SU-DHL-6 (cell line): ENCODE measurements around the gene SMTNL2.

Experiments
- H2AFZ ChIP-seq: fragments of 200-600 bp; sonication (generic); 2 replicates; pipeline ENCODE4 v1.6.1; 2014; ENCODE audit warnings: low read depth, mild to moderate bottlenecking, moderate library complexity, mixed read lengths, antibody characterized with exemption, low read length; ENCODE audit not compliant: severe bottlenecking
- H3F3A ChIP-seq: fragments of 200-600 bp; shearing (Covaris generic); 2 replicates; pipeline ENCODE4 v1.6.0; 2016; ENCODE audit warnings: antibody characterized with exemption, mild to moderate bottlenecking; ENCODE audit not compliant: insufficient read depth
- H3K27ac ChIP-seq: fragments of 200-600 bp; sonication (generic); 2 replicates; pipeline ENCODE4 v1.5.1; 2016; ENCODE audit warnings: low read depth, mild to moderate bottlenecking, low read length, moderate library complexity, mixed read lengths
- H3K27me3 ChIP-seq: fragments of 200-600 bp; sonication (generic), shearing (Covaris generic); 2 replicates; pipeline ENCODE4 v1.6.0; 2014; ENCODE audit warnings: mild to moderate bottlenecking, low read length
- H3K36me3 ChIP-seq: fragments of 200-600 bp; sonication (generic); 2 replicates; pipeline ENCODE4 v1.6.1; 2014; ENCODE audit warnings: mild to moderate bottlenecking, low read length, mixed read lengths
- H3K4me2 ChIP-seq: fragments of 300-600, 200-600 bp; shearing (Covaris generic), sonication (generic); 2 replicates; pipeline ENCODE4 v1.6.0; 2014; ENCODE audit warnings: low read length, low read depth, mild to moderate bottlenecking; ENCODE audit not compliant: poor library complexity, severe bottlenecking
- H3K4me3 ChIP-seq: fragments of 200-600 bp; sonication (generic); 2 replicates; pipeline ENCODE4 v1.5.1; 2014; ENCODE audit warnings: antibody characterized with exemption, low read length, mild to moderate bottlenecking, mixed read lengths; ENCODE audit not compliant: insufficient read depth, poor library complexity, severe bottlenecking
- H3K79me2 ChIP-seq: fragments of 200-600 bp; sonication (generic); 2 replicates; pipeline ENCODE4 v1.6.1; 2014; ENCODE audit warnings: mild to moderate bottlenecking, low read length, moderate library complexity; ENCODE audit not compliant: insufficient read depth
- H3K9ac ChIP-seq: fragments of 200-600 bp; sonication (generic); 2 replicates; pipeline ENCODE4 v1.7.0; 2014; ENCODE audit warnings: mild to moderate bottlenecking, low read length
- H3K9me2 ChIP-seq: fragments of 200-600 bp; sonication (generic); replicated peaks from 2 replicates; pipeline ENCODE4 v1.6.1; 2014; ENCODE audit warnings: low read length; ENCODE audit not compliant: insufficient read depth
- H3K9me3 ChIP-seq: fragments of 200-600 bp; sonication (generic); 2 replicates; pipeline ENCODE4 v1.6.1; 2014; ENCODE audit warnings: low read length, mixed read lengths; ENCODE audit not compliant: insufficient read depth
- H4K20me1 ChIP-seq: fragments of 200-600 bp; sonication (generic); 2 replicates; pipeline ENCODE4 v1.6.1; 2014; ENCODE audit warnings: low read depth, mild to moderate bottlenecking, antibody characterized with exemption, low read length, moderate library complexity, mixed read lengths
- CTCF ChIP-seq: fragments of 200-600 bp; sonication (generic); IDR thresholded peaks from one replicate; pipeline ENCODE4 v1.5.1; 2017; ENCODE audit warnings: antibody characterized with exemption, mild to moderate bottlenecking, low read length, moderate library complexity; ENCODE audit not compliant: insufficient read depth, poor library complexity, severe bottlenecking
- EZH2phosphoT487 ChIP-seq: fragments of 200-600 bp; sonication (generic), shearing (Covaris generic); conservative IDR thresholded peaks from 2 replicates; pipeline ENCODE4 v1.6.1; 2018; ENCODE audit warnings: mild to moderate bottlenecking, antibody characterized with exemption, low read length, moderate library complexity, mixed read lengths

The SMTNL2 gene

GRCh38 chr17:4641297-4642195, 57.2 kb downstream of the SMTNL2 start, which contains the start of gene ALOX15:
ALOX15 (minus strand) TSS chr17:4641678; CDS start chr17:4641651, 27 bp downstream.
- no peak within 1 kb of the TSS for H2AFZ ChIP-seq
- no peak within 1 kb of the TSS for H3K4me2 ChIP-seq
- H3K9me2 ChIP-seq, result no peaks in the 10 kb centered on the region
- no peak within 1 kb of the TSS for H3K9ac ChIP-seq
- H4K20me1 ChIP-seq, result no peaks in the 10 kb centered on the region
- no peak within 1 kb of the TSS for H3K27ac ChIP-seq
- TF ChIP-seq EZH2phosphoT487 (no peak), CTCF (no peak)
- H3K27me3 ChIP-seq, result no peaks in the 10 kb centered on the region
- H3K36me3 ChIP-seq, result no peaks in the 10 kb centered on the region
- no peaks in the 10 kb centered on the region for H3K9me3 ChIP-seq
- H3K79me2 ChIP-seq, result no peaks in the 10 kb centered on the region
- H3K4me3 ChIP-seq, result no peak within 1 kb of the TSS
- no peaks in the 10 kb centered on the region for H3F3A ChIP-seq

- H3K4me3 ChIP-seq, result no peak overlapping the region
- H2AFZ ChIP-seq, result no peak overlapping the region
- H3K9me3 ChIP-seq, result no peaks in the 10 kb centered on the region
- no peaks in the 10 kb centered on the region for H3K79me2 ChIP-seq
- no peaks in the 10 kb centered on the region for H4K20me1 ChIP-seq
- no peaks in the 10 kb centered on the region for H3F3A ChIP-seq
- no peaks in the 10 kb centered on the region for H3K36me3 ChIP-seq
- no peak for TF ChIP-seq CTCF
- TF ChIP-seq EZH2phosphoT487, result no peak
- H3K9ac ChIP-seq, result no peak overlapping the region
- no peak overlapping the region for H3K27ac ChIP-seq
- H3K4me2 ChIP-seq, result no peak overlapping the region
- H3K27me3 ChIP-seq, result no peaks in the 10 kb centered on the region
- no peaks in the 10 kb centered on the region for H3K9me2 ChIP-seq
Measured at GRCh38 chr17:4642286-4642685, 58.0 kb downstream of the SMTNL2 start.

- H3K27ac ChIP-seq, result no peak overlapping the region
- TF ChIP-seq EZH2phosphoT487, result no peak
- no peak for TF ChIP-seq CTCF
- no peak overlapping the region for H3K4me2 ChIP-seq
- no peaks in the 10 kb centered on the region for H3K36me3 ChIP-seq
- no peaks in the 10 kb centered on the region for H3F3A ChIP-seq
- no peaks in the 10 kb centered on the region for H4K20me1 ChIP-seq
- H3K9me2 ChIP-seq, result no peaks in the 10 kb centered on the region
- H3K9ac ChIP-seq, result no peak overlapping the region
- H3K4me3 ChIP-seq, result no peak overlapping the region
- no peaks in the 10 kb centered on the region for H3K79me2 ChIP-seq
- no peak overlapping the region for H2AFZ ChIP-seq
- H3K9me3 ChIP-seq, result no peaks in the 10 kb centered on the region
- no peaks in the 10 kb centered on the region for H3K27me3 ChIP-seq
Measured at GRCh38 chr17:4643676-4644075, 59.3 kb downstream of the SMTNL2 start.
